ENCODE data around the gene XRN1.

DNA sequence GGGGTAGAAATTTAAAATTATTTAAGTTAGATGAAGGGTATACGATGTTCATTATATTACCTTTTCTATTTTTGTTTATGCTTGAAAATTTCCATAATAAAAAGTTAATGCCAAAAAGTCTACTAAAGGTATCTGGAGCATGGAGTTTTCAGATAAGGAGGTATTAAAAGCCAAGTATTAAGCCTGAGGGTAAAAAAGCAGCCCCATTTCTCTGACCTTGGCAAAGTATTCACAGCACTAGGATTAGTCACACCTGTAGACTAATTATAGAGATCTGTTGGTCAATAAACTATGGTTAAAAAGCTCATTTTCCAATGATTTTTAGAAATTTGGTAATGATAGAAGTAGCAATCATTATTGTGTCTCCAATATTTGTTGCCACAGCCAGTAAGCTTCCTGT is 23.1 kb downstream of the XRN1 start:
- TF ChIP-seq, protein P1, sequence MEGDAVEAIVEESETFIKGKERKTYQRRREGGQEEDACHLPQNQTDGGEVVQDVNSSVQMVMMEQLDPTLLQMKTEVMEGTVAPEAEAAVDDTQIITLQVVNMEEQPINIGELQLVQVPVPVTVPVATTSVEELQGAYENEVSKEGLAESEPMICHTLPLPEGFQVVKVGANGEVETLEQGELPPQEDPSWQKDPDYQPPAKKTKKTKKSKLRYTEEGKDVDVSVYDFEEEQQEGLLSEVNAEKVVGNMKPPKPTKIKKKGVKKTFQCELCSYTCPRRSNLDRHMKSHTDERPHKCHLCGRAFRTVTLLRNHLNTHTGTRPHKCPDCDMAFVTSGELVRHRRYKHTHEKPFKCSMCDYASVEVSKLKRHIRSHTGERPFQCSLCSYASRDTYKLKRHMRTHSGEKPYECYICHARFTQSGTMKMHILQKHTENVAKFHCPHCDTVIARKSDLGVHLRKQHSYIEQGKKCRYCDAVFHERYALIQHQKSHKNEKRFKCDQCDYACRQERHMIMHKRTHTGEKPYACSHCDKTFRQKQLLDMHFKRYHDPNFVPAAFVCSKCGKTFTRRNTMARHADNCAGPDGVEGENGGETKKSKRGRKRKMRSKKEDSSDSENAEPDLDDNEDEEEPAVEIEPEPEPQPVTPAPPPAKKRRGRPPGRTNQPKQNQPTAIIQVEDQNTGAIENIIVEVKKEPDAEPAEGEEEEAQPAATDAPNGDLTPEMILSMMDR (IDR thresholded peaks at IDR 0.05): no peak
- TF ChIP-seq POLR2A (IDR thresholded peaks at IDR 0.05): no peak

All from heart left ventricle (tissue), 13 donors.